ENCODE data around the gene WNT8A.

GRCh38 chr5:138096363-138096762 lies 12.5 kb downstream of the WNT8A start:
- TF ChIP-seq, protein P1, sequence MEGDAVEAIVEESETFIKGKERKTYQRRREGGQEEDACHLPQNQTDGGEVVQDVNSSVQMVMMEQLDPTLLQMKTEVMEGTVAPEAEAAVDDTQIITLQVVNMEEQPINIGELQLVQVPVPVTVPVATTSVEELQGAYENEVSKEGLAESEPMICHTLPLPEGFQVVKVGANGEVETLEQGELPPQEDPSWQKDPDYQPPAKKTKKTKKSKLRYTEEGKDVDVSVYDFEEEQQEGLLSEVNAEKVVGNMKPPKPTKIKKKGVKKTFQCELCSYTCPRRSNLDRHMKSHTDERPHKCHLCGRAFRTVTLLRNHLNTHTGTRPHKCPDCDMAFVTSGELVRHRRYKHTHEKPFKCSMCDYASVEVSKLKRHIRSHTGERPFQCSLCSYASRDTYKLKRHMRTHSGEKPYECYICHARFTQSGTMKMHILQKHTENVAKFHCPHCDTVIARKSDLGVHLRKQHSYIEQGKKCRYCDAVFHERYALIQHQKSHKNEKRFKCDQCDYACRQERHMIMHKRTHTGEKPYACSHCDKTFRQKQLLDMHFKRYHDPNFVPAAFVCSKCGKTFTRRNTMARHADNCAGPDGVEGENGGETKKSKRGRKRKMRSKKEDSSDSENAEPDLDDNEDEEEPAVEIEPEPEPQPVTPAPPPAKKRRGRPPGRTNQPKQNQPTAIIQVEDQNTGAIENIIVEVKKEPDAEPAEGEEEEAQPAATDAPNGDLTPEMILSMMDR (conservative IDR thresholded peaks at IDR 0.05): no peak
- TF ChIP-seq ZFX (IDR thresholded peaks at IDR 0.05): no peak
